ENCODE data around the gene ZNF813. TPM values are rescaled to one million over a fixed set of nuclear protein-coding genes. Genes with fewer than 3 reads are reported as not detected.
A peak's percentile ranks its signal among the peaks of the same experiment; 100 is the strongest.

The ZNF813 gene
- total and polyA plus RNA-seq, 9 of the 15 experiments (the other 6 are each of a cell fraction or from before 2014, with no cell fraction given), result 1.3 to 8.0 (median 5.3) TPM

DNA sequence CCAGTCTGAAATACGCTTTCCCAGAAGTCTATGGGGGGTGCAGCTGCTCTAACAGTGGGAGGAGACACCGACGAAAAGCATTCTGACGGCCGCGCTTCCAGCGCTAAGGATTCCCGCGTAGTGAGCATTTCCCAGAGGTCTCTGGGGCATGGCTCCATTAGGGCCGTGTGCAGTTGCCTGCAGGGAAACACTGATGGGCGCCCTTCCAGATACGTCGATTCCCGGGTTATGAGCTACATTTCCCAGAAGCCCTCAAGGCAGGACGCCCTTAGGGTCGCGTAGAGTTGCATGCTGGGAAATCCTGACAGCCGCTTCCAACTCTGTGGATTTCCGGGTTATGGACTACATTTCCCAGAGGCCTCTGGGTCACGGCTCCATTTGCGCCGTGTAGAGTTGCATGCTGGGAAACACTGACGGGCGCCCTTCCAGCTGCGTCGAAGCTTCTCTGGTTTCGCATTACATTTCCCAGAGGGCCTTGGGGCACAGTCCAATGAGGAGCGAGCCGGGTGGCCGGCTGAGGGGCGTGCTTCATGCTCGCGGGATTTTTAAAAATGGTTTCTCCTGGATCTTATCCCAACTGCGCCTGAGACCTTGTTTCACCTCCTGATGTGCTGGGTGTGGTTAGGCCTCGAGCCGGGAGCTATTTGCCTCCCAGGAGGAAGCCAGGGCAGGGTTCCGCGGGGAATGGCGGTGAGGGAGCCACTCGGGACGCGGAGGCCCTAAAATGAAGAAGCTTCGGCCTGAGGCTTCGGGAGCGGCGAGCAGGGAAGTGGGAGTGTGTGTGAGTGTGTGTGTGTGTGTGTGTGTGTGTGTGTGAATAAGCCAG lies 53.2 kb downstream of the ZNF813 start (continued):
- peak; percentile 66; the same call in 1 of the 2 replicates for TF ChIP-seq ZNF589 (CRISPR knock-in tag; IDR thresholded peaks at IDR 0.05; ENCODE audit: low read depth)
- no peak for TF ChIP-seq NFE2L1 (tag; IDR thresholded peaks at IDR 0.05; ENCODE audit: borderline replicate concordance, low read depth)
- no peak for TF ChIP-seq RUNX1 (IDR thresholded peaks at IDR 0.05; ENCODE audit: low read depth)
- TF ChIP-seq MBD2 (IDR thresholded peaks at IDR 0.05; ENCODE audit: borderline replicate concordance, low read depth), result peak; percentile 42; the same call in 1 of the 2 replicates
- TF ChIP-seq FOXK1 (CRISPR knock-in tag; IDR thresholded peaks at IDR 0.05; ENCODE audit: borderline replicate concordance), result no peak
- TF ChIP-seq, protein P1, sequence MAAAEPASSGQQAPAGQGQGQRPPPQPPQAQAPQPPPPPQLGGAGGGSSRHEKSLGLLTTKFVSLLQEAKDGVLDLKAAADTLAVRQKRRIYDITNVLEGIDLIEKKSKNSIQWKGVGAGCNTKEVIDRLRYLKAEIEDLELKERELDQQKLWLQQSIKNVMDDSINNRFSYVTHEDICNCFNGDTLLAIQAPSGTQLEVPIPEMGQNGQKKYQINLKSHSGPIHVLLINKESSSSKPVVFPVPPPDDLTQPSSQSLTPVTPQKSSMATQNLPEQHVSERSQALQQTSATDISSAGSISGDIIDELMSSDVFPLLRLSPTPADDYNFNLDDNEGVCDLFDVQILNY (CRISPR knock-in tag; IDR thresholded peaks at IDR 0.05), result no peak
- TF ChIP-seq SAFB (IDR thresholded peaks at IDR 0.05; ENCODE audit: borderline replicate concordance, low read depth, low read length), result no peak
- TF ChIP-seq, protein P2, sequence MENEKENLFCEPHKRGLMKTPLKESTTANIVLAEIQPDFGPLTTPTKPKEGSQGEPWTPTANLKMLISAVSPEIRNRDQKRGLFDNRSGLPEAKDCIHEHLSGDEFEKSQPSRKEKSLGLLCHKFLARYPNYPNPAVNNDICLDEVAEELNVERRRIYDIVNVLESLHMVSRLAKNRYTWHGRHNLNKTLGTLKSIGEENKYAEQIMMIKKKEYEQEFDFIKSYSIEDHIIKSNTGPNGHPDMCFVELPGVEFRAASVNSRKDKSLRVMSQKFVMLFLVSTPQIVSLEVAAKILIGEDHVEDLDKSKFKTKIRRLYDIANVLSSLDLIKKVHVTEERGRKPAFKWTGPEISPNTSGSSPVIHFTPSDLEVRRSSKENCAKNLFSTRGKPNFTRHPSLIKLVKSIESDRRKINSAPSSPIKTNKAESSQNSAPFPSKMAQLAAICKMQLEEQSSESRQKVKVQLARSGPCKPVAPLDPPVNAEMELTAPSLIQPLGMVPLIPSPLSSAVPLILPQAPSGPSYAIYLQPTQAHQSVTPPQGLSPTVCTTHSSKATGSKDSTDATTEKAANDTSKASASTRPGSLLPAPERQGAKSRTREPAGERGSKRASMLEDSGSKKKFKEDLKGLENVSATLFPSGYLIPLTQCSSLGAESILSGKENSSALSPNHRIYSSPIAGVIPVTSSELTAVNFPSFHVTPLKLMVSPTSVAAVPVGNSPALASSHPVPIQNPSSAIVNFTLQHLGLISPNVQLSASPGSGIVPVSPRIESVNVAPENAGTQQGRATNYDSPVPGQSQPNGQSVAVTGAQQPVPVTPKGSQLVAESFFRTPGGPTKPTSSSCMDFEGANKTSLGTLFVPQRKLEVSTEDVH (IDR thresholded peaks at IDR 0.05; ENCODE audit: low read depth, partially characterized antibody), result peak; percentile 78
- peak in 1 of 2 experiments; percentile 57; a peak in 1 of 4 replicates for TF ChIP-seq MLLT1 (IDR thresholded peaks at IDR 0.05)
- no peak for TF ChIP-seq SETDB1 (IDR thresholded peaks at IDR 0.05; ENCODE audit: low read length)
- no peak for TF ChIP-seq GATAD2B (IDR thresholded peaks at IDR 0.05; ENCODE audit: borderline replicate concordance)
- TF ChIP-seq ZNF780A (CRISPR knock-in tag; IDR thresholded peaks at IDR 0.05), result no peak
- TF ChIP-seq, protein P3, sequence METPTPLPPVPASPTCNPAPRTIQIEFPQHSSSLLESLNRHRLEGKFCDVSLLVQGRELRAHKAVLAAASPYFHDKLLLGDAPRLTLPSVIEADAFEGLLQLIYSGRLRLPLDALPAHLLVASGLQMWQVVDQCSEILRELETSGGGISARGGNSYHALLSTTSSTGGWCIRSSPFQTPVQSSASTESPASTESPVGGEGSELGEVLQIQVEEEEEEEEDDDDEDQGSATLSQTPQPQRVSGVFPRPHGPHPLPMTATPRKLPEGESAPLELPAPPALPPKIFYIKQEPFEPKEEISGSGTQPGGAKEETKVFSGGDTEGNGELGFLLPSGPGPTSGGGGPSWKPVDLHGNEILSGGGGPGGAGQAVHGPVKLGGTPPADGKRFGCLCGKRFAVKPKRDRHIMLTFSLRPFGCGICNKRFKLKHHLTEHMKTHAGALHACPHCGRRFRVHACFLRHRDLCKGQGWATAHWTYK (CRISPR knock-in tag; IDR thresholded peaks at IDR 0.05), result no peak
- TF ChIP-seq, protein P4, sequence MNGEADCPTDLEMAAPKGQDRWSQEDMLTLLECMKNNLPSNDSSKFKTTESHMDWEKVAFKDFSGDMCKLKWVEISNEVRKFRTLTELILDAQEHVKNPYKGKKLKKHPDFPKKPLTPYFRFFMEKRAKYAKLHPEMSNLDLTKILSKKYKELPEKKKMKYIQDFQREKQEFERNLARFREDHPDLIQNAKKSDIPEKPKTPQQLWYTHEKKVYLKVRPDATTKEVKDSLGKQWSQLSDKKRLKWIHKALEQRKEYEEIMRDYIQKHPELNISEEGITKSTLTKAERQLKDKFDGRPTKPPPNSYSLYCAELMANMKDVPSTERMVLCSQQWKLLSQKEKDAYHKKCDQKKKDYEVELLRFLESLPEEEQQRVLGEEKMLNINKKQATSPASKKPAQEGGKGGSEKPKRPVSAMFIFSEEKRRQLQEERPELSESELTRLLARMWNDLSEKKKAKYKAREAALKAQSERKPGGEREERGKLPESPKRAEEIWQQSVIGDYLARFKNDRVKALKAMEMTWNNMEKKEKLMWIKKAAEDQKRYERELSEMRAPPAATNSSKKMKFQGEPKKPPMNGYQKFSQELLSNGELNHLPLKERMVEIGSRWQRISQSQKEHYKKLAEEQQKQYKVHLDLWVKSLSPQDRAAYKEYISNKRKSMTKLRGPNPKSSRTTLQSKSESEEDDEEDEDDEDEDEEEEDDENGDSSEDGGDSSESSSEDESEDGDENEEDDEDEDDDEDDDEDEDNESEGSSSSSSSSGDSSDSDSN (IDR thresholded peaks at IDR 0.05; ENCODE audit: borderline replicate concordance in 1 of 2, low read depth in 2 of 2, low read length in 2 of 2), result no peak
- no peak for TF ChIP-seq SRF (CRISPR knock-in tag; IDR thresholded peaks at IDR 0.05)
- no peak for TF ChIP-seq TBL1XR1 (IDR thresholded peaks at IDR 0.05; ENCODE audit: low read length in 2 of 2)

Data from K562 (cell line).